ENCODE measurements around the gene USP21.

USP21 gene

DNA sequence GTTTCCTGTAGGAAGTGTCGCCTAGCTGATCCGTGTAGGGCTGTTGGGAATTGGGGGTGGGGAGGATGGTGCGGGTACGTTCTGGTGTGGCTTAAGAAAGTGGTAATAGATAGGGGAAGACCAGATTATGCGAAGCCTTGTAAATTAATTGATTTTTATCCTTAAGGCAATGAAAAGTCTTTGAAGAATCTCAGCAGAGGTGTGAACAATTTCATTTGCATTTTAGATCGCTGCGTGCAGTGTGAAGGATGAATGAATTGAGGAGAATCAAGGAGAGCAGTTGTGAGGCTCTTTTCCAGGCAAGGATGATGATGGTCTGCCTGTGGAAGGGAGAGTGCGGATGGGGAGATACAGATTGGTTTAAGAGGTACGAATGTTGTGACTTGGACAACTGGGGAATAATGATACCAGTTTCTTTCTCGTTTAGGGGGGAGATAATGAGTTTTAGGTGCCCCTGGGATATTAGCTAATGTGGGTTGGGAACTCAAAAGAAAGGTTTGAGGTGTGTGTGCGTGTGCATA lies 26.0 kb upstream of the USP21 start:
- peak; percentile 18 for DNase-seq (ENCODE audit: low spot score)

DNA sequence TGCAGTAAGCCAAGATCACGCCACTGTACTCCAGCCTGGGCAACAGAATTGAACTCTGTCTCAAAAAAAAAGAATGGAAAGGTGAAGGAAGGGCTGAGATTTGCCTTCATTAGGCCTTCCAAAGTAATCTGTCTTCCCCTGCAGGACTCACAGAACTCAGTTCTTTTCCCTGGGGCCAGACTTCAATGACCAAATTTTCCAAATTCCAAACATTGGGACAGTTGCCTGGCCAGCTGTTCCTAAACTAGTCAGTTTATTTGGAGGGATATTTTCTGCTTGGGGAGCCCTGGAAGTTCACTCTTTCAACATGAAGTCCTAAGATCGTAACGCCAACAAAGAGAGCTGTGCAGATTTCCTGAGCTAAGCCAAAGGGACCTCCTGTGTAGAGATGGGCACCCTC lies 21.4 kb upstream of the USP21 start:
- no peak for DNase-seq (ENCODE audit: low spot score)

DNA sequence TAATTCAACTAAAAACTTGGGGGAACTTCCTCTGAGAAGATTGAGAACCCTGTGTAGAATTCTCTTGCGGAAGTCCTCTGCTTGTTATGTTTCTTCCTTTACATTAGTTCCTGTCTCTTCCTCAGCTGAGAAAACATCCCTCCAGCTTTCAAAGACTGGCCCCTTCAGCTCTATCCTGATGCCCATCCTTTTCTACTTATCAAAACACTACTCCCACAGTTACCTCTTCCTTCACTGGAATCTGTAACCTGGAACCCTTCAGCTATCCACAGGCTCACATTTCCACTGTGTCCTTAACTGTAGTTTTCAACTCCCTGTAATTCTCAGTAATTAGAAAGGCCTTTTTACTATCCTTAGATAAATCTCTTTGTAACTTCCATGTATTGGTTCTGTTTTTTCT lies 20.9 kb upstream of the USP21 start:
- no peak for DNase-seq (ENCODE audit: low spot score)

DNA sequence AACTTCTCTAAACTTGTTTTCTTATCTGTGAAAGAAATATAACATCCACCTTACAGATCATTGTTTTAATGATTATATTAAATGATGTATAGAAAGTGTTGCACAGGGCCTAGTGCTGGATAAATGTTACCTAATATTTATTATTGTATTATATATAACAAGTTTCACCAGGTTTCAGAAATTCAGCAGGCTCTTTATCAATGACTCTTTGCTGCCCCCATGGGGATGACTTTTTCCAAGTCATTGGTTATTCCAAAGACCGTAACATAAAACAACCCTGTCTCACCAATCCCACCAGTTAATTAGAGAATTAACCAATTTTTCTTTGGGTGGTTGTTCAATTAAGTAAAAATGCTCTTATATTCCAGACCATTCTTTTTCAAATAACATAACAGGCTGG lies 19.5 kb upstream of the USP21 start:
- no peak for DNase-seq (ENCODE audit: low spot score)

DNA sequence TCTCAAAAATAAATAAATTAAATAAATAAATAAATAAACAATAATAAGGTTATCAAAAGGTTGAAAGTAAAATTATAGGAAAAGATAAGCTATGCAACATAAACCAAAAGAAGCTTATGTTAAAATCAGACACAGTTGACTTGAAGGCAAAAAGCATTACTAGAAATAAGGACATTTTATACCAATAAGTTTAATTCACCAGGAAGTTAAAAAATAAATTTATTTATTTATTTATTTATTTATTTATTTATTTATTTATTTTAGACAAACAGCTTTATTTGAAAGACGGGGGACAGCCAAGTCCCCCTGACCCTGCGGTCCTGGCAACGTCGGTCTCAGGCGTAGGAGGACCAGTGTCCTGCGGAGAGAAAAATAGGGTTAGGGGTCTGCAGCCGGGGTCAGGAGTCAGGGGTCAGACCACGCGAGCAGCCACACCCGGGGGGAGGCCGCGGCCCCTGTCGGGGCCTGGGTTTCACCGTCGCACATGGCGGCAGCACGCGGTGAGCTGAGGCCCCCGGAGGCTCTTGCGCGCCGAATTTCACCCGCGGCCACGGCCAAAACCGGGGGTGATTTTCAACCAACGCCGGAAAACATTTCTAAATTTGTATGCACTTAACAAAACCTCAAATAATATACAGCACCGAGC lies 18.4 kb upstream of the USP21 start:
- DNase-seq (ENCODE audit: low spot score), result no peak

DNA sequence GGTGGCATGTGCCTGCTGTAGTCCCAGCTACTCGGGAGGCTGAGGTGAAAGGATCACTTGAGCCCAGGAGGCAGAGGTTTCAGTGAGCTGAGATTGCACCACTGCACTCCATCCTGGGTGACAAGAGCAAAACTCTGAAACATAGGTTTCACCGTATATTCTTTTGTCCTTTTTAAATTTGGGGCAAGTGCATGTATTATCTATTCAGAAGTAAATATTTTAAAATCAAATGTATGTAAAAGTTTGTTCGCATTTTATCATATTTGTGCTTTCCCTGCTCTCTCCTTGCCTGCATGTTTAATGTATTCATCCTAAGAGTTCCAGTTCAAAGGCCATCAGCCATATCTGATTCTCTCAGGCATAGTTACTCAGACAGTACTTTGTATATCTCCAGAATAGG lies 13.5 kb upstream of the USP21 start:
- DNase-seq (ENCODE audit: low spot score), result no peak

DNA sequence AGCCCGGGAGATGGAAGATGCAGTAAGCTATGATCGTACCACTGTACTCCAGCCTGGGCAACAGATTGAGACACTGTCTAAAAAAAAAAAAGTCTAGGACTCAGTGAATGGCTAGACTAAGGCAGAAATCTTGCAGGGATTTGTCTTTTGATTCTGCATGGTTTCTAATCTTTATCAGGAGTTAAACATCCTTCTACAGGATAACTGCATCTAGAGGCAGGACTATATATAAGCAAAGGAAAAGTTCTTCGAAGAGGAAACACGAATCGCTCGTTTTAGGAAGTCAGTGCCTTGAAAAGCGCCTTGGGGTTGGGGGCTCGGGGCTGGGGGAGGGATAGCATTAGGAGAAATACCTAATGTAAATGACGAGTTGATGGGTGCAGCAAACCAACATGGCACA lies 6.1 kb upstream of the USP21 start:
- DNase-seq (ENCODE audit: low spot score), result no peak

DNA sequence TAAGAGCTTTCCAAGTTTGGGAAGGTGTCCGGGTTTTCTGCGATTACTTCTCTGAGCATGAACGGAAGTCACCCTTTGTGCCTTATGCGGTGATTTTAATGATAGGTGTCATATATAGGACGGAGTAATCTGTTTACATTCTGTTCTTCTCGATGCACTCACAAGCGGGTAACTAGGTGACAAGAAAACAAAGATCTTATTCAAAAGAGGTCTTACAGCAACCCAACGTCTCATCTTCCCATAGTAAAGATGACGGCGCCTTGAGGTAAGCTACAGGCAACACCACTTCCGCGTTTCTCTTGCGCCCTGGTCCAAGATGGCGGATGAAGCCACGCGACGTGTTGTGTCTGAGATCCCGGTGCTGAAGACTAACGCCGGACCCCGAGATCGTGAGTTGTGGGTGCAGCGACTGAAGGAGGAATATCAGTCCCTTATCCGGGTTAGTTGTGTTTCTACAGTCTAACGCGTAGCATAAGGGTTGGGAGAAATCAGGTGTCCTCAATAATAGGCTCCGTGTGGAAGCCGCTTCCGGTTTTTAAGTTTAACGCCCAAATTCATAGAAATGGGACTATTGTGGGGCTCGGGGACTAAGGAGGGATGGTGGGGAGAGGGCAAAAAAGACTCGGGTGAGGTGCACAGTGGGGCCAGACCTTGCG lies 5.5 kb upstream of the USP21 start, which contains the start of gene UFC1:
Gene UFC1 (plus strand): TSS at position 297 of the 656 bp plus-strand sequence. CDS start 20 bp downstream, at position 317.
- DNase-seq (ENCODE audit: low spot score), result peak; percentile 95

DNA sequence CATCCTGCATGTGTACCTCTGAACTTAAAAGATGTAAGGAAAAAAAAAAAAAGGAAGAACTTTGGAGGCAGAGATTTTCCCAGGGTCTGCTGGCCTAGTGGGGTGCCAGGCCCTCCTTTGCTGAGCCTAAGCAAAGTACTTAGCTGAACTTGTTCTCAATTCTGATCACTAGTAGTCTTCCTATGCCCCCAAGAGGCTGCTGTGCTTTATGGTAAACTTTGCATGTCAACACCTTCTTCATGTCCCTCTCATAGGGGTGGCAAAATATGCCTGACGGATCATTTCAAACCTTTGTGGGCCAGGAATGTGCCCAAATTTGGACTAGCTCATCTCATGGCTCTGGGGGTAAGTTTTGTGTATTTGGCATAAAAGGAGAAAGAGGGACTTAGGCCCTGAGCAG lies 1.4 kb upstream of the USP21 start:
- DNase-seq (ENCODE audit: low spot score), result no peak

DNA sequence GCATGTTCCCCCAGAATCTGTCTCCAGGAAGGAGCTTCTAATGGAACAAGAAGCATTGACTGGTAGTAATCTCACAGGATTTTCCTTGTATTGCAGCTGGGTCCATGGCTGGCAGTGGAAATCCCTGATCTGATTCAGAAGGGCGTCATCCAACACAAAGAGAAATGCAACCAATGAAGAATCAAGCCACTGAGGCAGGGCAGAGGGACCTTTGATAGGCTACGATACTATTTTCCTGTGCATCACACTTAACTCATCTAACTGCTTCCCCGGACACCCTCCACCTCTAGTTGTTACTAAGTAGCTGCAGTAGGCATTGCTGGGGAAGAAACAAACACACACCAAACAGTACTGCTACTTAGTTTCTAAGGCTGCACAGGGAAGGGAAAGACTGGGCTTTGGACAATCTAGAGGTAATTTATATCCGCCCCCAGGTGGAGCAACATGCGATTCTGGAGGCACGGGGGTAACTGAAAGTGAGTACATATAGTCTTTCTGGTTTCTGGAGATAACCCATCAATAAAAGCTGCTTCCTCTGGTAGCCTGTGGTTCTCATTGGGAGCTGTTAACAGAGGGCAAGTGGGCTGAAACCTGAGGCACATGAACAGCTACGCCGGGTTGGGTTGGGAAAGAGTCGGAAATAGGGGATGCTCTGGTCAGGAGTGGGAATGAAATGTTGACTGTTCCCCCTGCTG lies 837 bp upstream of the USP21 start:
- no peak for DNase-seq (ENCODE audit: low spot score)

DNA sequence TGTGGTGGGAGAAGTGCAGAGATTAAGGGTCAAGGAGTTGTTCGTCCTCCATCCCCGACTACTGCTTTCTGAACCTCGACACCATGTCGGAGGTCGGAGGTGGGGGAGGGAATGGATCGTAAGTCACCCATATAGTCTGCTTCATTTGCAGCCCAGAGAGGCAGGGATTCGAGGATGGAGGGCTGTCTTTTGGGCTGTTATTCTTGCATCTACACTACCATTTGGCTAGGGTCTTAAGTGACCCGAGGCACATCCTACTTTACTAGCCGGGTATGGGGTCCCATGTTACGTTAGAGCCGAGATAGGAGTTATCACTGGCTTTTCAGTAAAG lies 578 bp downstream of the USP21 start:
- DNase-seq (ENCODE audit: low spot score), result no peak

DNA sequence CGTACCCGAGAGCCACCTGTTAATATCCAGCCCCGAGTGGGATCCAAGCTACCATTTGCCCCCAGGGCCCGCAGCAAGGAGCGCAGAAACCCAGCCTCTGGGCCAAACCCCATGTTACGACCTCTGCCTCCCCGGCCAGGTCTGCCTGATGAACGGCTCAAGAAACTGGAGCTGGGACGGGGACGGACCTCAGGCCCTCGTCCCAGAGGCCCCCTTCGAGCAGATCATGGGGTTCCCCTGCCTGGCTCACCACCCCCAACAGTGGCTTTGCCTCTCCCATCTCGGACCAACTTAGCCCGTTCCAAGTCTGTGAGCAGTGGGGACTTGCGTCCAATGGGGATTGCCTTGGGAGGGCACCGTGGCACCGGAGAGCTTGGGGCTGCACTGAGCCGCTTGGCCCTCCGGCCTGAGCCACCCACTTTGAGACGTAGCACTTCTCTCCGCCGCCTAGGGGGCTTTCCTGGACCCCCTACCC lies 1.4 kb downstream of the USP21 start:
- DNase-seq (ENCODE audit: low spot score), result no peak

DNA sequence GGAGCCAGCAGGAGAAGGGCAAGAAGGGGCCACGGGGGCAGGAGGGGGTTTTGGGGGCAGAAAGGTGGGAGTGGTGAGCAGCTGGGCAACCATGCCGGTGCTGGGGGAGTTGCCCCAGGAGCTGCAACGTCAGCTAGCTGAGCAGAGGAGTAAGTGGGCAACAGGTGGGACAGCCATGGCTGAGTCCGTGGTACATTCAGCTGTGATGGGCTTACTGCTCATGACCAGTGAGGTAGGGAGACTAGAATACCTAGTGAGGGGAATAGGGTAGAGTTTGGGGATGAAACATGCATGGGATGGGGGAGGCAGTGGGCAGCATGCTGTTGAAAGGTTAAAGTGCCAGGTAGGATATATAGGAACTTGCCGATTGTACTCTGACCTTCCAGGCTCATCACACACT lies 2.4 kb downstream of the USP21 start:
- no peak for DNase-seq (ENCODE audit: low spot score)

DNA sequence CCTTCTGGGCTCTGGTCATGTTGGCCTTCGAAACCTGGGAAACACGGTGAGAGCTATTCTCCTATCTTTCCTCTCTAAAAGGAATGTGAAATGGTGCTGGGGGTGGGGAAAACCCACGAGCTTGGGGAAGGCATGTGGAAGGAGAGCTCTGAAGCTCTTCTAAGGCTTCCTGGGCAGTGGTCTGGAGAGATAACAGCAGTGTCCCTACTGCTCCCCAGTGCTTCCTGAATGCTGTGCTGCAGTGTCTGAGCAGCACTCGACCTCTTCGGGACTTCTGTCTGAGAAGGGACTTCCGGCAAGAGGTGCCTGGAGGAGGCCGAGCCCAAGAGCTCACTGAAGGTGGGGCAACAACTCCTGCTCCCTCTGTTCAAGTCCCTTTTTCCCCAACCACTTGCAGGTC lies 2.8 kb downstream of the USP21 start:
- no peak for DNase-seq (ENCODE audit: low spot score)

DNA sequence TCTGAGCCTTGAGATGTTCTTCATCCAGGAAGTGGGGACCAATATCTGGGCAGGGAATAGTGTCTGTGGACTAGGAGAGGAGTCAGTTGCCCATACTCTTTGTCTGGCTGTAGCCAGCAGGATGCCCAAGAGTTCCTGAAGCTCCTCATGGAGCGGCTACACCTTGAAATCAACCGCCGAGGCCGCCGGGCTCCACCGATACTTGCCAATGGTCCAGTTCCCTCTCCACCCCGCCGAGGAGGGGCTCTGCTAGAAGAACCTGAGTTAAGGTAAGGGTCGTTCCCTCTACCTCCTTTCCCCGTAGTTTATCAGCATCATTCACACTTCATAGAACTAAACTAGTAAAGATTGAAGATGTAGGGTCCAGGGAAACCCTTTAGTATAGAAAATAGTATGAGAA lies 3.5 kb downstream of the USP21 start:
- DNase-seq (ENCODE audit: low spot score), result no peak

DNA sequence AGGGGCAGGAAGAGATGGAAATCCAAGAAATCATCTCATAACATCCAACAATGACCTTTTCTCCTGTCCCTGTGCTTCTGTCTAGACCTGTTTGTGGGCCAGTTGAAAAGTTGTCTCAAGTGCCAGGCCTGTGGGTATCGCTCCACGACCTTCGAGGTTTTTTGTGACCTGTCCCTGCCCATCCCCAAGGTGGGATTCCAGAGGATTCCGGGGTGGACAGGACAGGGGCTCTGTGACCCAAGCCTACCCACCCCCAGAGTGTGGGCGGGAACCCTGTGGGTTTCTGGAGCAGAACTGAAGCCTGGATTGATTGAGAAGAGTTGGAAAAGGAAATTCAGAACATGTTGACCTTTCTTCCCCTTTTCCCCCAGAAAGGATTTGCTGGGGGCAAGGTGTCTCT lies 4.5 kb downstream of the USP21 start:
- DNase-seq (ENCODE audit: low spot score), result no peak

DNA sequence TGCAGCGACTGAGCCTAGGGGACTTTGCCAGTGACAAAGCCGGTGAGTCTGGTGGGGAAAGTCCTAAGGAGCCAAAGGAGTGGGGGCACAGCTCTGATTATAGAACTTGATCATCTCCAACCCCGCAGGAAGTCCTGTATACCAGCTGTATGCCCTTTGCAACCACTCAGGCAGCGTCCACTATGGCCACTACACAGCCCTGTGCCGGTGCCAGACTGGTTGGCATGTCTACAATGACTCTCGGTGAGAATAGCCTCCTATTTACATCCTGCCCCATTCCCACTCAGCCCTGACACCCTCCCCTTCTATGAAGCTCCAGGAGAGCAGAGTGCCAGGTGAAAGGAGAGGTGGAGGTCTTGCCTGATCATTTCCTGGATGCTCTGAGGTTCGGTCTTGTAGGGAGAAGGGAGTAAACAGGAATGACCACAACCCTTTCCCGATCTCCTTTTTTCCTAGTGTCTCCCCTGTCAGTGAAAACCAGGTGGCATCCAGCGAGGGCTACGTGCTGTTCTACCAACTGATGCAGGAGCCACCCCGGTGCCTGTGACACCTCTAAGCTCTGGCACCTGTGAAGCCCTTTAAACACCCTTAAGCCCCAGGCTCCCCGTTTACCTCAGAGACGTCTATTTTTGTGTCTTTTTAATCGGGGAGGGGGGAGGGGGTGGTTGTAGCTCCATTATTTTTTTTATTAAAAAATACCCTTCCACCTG lies 5.8 kb downstream of the USP21 start:
- no peak for DNase-seq (ENCODE audit: low spot score)

DNA sequence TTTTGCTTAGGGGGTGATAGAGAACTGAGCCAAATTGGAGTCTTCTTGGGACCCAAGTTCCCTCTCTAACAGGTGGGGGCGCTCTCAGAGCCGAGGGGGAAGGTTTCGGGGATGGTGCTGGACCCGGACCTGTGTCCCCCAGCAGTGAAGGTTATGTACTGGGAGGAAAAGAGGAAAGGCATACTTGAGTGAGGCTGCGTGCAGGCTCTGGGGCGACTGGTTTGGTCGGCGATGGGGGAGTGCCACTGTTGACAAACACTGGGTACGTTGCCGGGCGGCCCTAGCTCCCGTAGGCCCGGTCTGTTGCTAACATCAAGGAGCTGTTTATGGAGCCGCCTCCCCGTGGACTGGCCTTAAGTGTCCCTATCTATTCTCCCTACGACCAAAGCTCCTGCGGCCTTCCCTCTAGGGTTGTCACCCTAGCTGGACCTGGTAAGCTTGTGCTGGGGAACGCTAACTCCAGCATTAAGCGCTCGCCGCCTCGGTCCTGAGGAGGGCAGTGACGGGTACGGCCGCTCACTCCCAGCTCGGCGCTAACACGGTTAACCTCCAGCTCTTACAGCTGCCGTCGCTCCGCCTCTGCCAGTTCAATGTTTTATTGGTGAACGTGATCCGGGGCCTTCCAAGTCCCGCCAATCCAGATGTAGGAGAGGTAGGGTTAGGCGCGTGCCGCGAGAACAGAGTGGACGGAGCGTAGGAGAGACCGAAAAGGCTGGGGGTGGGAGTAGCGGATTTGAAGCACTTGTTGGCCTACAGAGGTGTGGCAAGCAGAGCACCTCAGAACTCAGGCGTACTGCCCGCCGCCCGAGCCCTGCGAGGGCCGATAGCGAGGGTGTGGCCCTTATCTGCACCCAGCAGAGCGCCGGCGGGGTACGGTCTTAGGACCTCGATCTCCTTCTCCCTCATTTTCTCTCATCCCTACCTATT lies 6.7 kb downstream of the USP21 start, which contains the start of gene PPOX:
Gene PPOX (plus strand): TSS at position 685 of the 927 bp plus-strand sequence. CDS start 422 bp downstream, outside the sequence.
- peak; percentile 99 for DNase-seq (ENCODE audit: low spot score)

DNA sequence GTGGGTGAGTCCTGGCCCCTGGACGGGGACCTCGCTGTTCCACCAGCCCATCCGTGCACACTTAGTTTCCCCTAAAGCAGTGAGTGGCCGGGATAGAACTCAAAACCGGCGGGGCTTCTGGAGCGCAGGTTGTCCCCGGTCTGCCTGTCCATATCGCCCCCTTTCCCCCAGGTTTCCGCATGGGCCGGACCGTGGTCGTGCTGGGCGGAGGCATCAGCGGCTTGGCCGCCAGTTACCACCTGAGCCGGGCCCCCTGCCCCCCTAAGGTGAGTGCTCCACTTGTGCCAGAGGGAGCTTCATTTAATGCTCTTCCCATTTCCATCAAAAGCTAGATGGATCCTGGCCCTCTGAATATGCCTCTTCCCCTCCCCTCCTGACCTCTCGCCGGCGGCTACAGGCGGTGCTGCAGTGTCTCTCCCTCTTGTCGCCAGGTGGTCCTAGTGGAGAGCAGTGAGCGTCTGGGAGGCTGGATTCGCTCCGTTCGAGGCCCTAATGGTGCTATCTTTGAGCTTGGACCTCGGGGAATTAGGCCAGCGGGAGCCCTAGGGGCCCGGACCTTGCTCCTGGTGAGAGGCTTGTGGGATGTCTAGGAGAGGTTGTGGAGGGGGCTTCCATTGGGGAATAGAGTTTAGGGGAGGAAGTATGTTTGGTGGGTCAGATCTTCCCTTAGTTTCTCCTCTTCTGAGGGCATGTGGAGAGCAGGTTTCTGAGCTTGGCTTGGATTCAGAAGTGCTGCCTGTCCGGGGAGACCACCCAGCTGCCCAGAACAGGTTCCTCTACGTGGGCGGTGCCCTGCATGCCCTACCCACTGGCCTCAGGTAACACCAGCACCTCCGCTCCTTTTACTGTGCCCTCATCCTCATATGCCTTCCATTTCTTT lies 7.6 kb downstream of the USP21 start:
- DNase-seq (ENCODE audit: low spot score), result no peak

DNA sequence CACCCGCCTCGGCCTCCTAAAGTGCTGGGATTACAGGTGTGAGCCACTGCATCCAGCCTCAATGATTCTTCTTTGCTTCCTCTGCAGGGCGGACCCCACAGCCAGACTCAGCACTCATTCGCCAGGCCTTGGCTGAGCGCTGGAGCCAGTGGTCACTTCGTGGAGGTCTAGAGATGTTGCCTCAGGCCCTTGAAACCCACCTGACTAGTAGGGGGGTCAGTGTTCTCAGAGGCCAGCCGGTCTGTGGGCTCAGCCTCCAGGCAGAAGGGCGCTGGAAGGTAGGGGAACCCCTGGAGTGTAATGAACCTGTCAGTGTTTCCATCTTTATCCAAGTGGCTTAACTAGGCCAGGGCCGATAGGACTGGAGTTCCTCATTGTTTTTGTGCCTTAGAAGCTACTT lies 9.6 kb downstream of the USP21 start:
- no peak for DNase-seq (ENCODE audit: low spot score)
